HepG2 (cell line): Measurements from ENCODE around the gene C10orf67.

ENCODE experiments used
- ERF ChIP-seq: IDR thresholded peaks from 2 replicates; pipeline ENCODE4 v1.6.1; 2018; ENCODE audit warnings: missing biosample characterization, missing genetic modification reagents
- ETV6 ChIP-seq: sonication (generic); formaldehyde crosslinking; conservative IDR thresholded peaks from 2 replicates; pipeline ENCODE4 v1.4.0; 2020; ENCODE audit warnings: missing genetic modification reagents
- EZH2 ChIP-seq: conservative IDR thresholded peaks from 2 replicates; pipeline ENCODE4 v1.6.1; 2012; ENCODE audit warnings: mild to moderate bottlenecking, low read depth, low read length, moderate library complexity
- HOXA7 ChIP-seq: sonication (generic); formaldehyde crosslinking; IDR thresholded peaks from 2 replicates; pipeline ENCODE4 v1.8.1; 2022; ENCODE audit warnings: mild to moderate bottlenecking, missing genetic modification reagents, moderate library complexity
- PHF20 ChIP-seq: sonication (generic); formaldehyde crosslinking; IDR thresholded peaks from 2 replicates; pipeline ENCODE4 v1.5.0; 2020; ENCODE audit warnings: mild to moderate bottlenecking, missing genetic modification reagents
- PRMT3 ChIP-seq: sonication (generic); formaldehyde crosslinking; IDR thresholded peaks from 2 replicates; pipeline ENCODE4 v1.8.1; 2022; ENCODE audit warnings: low read depth, mild to moderate bottlenecking, moderate library complexity, missing genetic modification reagents, borderline replicate concordance
- ZBTB26 ChIP-seq: IDR thresholded peaks from 2 replicates; pipeline ENCODE4 v1.6.1; 2016; ENCODE audit warnings: missing compliant biosample characterization, missing genetic modification reagents, borderline replicate concordance
- TF ChIP-seq, protein P1 (sequence below): sonication (generic); formaldehyde crosslinking; IDR thresholded peaks from 2 replicates; pipeline ENCODE4 v1.5.0; 2020; ENCODE audit warnings: mild to moderate bottlenecking, missing genetic modification reagents, moderate library complexity

DNA sequence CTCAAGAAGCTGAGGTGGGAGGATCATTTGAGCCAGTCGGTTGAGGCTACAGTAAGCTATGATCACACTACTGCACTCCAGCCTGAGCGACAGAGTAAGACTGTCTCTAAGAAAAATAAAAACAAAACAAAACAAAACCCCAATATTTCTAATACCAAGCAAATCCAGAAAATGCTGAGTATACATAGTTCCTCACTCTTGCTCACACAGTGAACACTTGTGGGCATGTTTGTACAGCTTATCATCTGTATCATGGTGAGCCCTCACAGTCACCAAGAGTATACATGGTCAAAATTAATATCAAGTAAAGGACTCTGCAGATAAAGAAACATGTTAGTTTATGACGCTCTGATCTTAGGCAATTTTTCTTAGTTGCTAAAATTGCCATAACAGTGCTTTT, 41.5 kb upstream of the C10orf67 start:
- TF ChIP-seq ERF (CRISPR knock-in tag): no peak
- no peak for TF ChIP-seq ZBTB26 (CRISPR knock-in tag)
- no peak for TF ChIP-seq PHF20 (CRISPR knock-in tag)
- no peak for TF ChIP-seq PRMT3 (CRISPR knock-in tag)
- no peak for TF ChIP-seq EZH2
- no peak for TF ChIP-seq ETV6 (CRISPR knock-in tag)
- TF ChIP-seq HOXA7: no peak
- TF ChIP-seq, protein P1, sequence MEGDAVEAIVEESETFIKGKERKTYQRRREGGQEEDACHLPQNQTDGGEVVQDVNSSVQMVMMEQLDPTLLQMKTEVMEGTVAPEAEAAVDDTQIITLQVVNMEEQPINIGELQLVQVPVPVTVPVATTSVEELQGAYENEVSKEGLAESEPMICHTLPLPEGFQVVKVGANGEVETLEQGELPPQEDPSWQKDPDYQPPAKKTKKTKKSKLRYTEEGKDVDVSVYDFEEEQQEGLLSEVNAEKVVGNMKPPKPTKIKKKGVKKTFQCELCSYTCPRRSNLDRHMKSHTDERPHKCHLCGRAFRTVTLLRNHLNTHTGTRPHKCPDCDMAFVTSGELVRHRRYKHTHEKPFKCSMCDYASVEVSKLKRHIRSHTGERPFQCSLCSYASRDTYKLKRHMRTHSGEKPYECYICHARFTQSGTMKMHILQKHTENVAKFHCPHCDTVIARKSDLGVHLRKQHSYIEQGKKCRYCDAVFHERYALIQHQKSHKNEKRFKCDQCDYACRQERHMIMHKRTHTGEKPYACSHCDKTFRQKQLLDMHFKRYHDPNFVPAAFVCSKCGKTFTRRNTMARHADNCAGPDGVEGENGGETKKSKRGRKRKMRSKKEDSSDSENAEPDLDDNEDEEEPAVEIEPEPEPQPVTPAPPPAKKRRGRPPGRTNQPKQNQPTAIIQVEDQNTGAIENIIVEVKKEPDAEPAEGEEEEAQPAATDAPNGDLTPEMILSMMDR (CRISPR knock-in tag): no peak
